ENCODE measurements around the gene TBC1D14.

The TBC1D14 gene

GRCh38 chr4:6913350-6913905, 3.8 kb downstream of the TBC1D14 start:
- in situ Hi-C loops (cut with MboI; ENCODE audit: low pct_unique_long_range_greater_than_20kb, low sequenced_read_pairs, unreplicated experiment) = no loop called here
- DNase-seq (ENCODE audit: low spot score) = no peak
- no peak for TF ChIP-seq CTCF (IDR thresholded peaks at IDR 0.05; ENCODE audit: extremely low read depth, insufficient read depth, missing control alignments)

GRCh38 chr4:6914448-6914847, 4.8 kb downstream of the TBC1D14 start:
- DNase-seq (ENCODE audit: low spot score) = no peak
- no peak for TF ChIP-seq CTCF (IDR thresholded peaks at IDR 0.05; ENCODE audit: extremely low read depth, insufficient read depth, missing control alignments)
- in situ Hi-C loops (cut with MboI; ENCODE audit: low pct_unique_long_range_greater_than_20kb, low sequenced_read_pairs, unreplicated experiment) = no loop called here

DNA sequence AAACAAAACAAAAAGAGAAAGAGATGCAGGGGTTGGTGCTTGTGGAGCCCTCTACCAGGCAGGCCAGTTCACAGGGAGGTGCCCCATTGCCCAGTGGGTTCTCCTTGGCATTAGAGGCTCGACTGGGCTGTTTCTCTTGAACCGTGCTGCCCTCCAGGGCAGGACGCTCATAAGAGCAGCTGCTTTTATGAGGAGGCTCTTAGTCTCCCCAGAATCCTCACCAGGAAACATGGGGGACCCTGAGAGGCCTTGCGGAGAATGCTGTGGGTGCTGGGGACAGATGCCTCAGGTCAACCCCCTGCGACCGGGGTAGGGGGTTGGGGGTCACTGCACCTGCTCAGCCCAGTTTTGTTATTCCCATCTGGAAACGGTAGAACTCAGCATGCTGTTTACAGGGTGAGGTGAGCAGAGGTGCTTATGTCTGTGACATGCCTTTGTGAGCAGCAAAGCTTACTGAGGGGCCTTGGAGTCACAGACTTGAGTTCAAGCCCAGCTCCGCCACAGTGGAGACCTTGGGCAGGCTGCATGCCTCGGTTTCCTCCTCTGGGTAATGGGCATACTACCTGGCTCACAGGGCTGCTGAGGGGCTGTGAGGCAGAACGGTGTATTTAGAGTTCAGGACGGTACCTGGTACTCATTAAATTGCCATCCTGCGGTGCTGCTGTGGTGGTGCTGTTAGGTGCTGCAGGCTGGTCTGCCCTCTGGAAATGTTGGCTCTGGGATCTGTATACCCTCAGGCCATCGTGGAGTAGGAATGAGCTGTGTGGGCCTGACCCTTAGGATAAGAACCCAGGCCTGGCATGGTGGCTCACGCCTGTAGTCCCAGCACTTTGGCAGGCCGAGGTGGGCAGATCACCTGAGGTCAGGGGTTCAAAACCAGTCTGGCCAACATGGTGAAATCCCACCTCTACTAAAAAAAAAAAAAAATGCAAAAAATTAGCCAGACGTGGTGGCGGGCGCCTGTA, 5.7 kb downstream of the TBC1D14 start:
- no peak for TF ChIP-seq CTCF (IDR thresholded peaks at IDR 0.05; ENCODE audit: extremely low read depth, insufficient read depth, missing control alignments)
- no peak for DNase-seq (ENCODE audit: low spot score)

DNA sequence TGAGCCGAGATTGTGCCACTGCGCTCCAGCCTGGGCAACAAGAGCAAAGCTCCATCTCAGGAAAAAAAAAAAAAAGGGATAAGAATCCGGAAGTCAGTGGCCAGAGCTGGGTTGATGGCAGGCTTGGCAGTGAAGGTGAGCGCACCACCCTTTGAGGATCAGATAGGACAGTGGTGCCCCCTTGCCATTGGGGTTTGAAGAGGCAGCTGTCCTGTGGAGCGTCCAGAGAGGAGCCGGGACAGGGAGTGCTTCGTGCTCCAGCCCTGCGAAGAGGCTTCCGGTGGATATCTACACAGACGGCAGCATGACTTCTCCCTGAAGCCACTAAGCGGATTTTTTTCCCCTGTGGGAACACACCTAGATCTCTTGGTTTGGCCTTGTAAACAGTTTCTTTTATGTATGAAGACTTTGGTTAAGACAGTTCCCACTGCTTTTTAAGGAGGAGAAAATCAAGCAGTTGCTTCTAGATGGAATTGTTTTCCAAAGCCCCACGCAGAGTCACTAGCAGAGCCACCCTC, 6.5 kb downstream of the TBC1D14 start:
- no peak for DNase-seq (ENCODE audit: low spot score)
- in situ Hi-C loops (cut with MboI; ENCODE audit: low pct_unique_long_range_greater_than_20kb, low sequenced_read_pairs, unreplicated experiment) = no loop called here
- TF ChIP-seq CTCF (IDR thresholded peaks at IDR 0.05; ENCODE audit: extremely low read depth, insufficient read depth, missing control alignments) = no peak

More for the DNA sequence above, 5.7 kb downstream of the TBC1D14 start:
- in situ Hi-C loops (cut with MboI; ENCODE audit: low pct_unique_long_range_greater_than_20kb, low sequenced_read_pairs, unreplicated experiment) = no loop called here

GRCh38 chr4:6916587-6917460, 7.2 kb downstream of the TBC1D14 start:
- in situ Hi-C loops (cut with MboI; ENCODE audit: low pct_unique_long_range_greater_than_20kb, low sequenced_read_pairs, unreplicated experiment) = no loop called here
- no peak for DNase-seq (ENCODE audit: low spot score)

More at GRCh38 chr4:6916587-6917460, 7.2 kb downstream of the TBC1D14 start:
- TF ChIP-seq CTCF (IDR thresholded peaks at IDR 0.05; ENCODE audit: extremely low read depth, insufficient read depth, missing control alignments) = no peak
